ENCODE measurements around the gene NKIRAS1.
A peak's percentile ranks its signal among the peaks of the same experiment; 100 is the strongest.

NKIRAS1 gene

GRCh38 chr3:23867838-23868237 lies 49.0 kb downstream of the NKIRAS1 start:
- H3K27me3 ChIP-seq (ENCODE audit: insufficient read depth, low read depth, severe bottlenecking): no peaks in the 10 kb centered on the region
- no peak overlapping the region for H3K27ac ChIP-seq
- DNase-seq: no peak
- H3K9me3 ChIP-seq (ENCODE audit: severe bottlenecking): no peaks in the 10 kb centered on the region
- H3K4me3 ChIP-seq (ENCODE audit: low read depth, low read length): no peak overlapping the region
- no peaks in the 10 kb centered on the region for H3K36me3 ChIP-seq
- TF ChIP-seq CTCF (IDR thresholded peaks at IDR 0.05; ENCODE audit: low read depth, low read length): no peak

GRCh38 chr3:23867400-23867799 lies 49.4 kb downstream of the NKIRAS1 start:
- no peaks in the 10 kb centered on the region for H3K9me3 ChIP-seq (ENCODE audit: severe bottlenecking)

GRCh38 chr3:23865595-23866396 lies 51.0 kb downstream of the NKIRAS1 start:
- H3K27ac ChIP-seq: no peak overlapping the region
- H3K27me3 ChIP-seq (ENCODE audit: insufficient read depth, low read depth, severe bottlenecking): no peaks in the 10 kb centered on the region
- no peak for DNase-seq
- no peak for TF ChIP-seq CTCF (IDR thresholded peaks at IDR 0.05; ENCODE audit: low read depth, low read length)
- H3K9me3 ChIP-seq (ENCODE audit: severe bottlenecking): no peaks in the 10 kb centered on the region
- H3K4me3 ChIP-seq (ENCODE audit: low read depth, low read length): no peak overlapping the region
- H3K36me3 ChIP-seq: no peaks in the 10 kb centered on the region

More at GRCh38 chr3:23867400-23867799, 49.4 kb downstream of the NKIRAS1 start:
- TF ChIP-seq CTCF (IDR thresholded peaks at IDR 0.05; ENCODE audit: low read depth, low read length): 0 out of 2 replicates have a peak, but pooled peaks have one; percentile 13
- H3K4me3 ChIP-seq (ENCODE audit: low read depth, low read length): no peak overlapping the region
- H3K36me3 ChIP-seq: no peaks in the 10 kb centered on the region
- DNase-seq: no peak
- no peak overlapping the region for H3K27ac ChIP-seq
- no peaks in the 10 kb centered on the region for H3K27me3 ChIP-seq (ENCODE audit: insufficient read depth, low read depth, severe bottlenecking)

GRCh38 chr3:23864931-23865330 lies 51.9 kb downstream of the NKIRAS1 start:
- no peaks in the 10 kb centered on the region for H3K36me3 ChIP-seq
- no peak overlapping the region for H3K27ac ChIP-seq
- no peaks in the 10 kb centered on the region for H3K9me3 ChIP-seq (ENCODE audit: severe bottlenecking)
- no peak overlapping the region for H3K4me3 ChIP-seq (ENCODE audit: low read depth, low read length)
- H3K27me3 ChIP-seq (ENCODE audit: insufficient read depth, low read depth, severe bottlenecking): no peaks in the 10 kb centered on the region
- TF ChIP-seq CTCF (IDR thresholded peaks at IDR 0.05; ENCODE audit: low read depth, low read length): no peak
- no peak for DNase-seq

GRCh38 chr3:23863060-23863459 lies 53.7 kb downstream of the NKIRAS1 start:
- no peaks in the 10 kb centered on the region for H3K27me3 ChIP-seq (ENCODE audit: insufficient read depth, low read depth, severe bottlenecking)
- H3K27ac ChIP-seq: no peak overlapping the region
- no peaks in the 10 kb centered on the region for H3K36me3 ChIP-seq
- no peak for TF ChIP-seq CTCF (IDR thresholded peaks at IDR 0.05; ENCODE audit: low read depth, low read length)
- no peak for DNase-seq
- no peaks in the 10 kb centered on the region for H3K9me3 ChIP-seq (ENCODE audit: severe bottlenecking)
- H3K4me3 ChIP-seq (ENCODE audit: low read depth, low read length): no peak overlapping the region

GRCh38 chr3:23861689-23862088 lies 55.1 kb downstream of the NKIRAS1 start:
- TF ChIP-seq CTCF (IDR thresholded peaks at IDR 0.05; ENCODE audit: low read depth, low read length): no peak
- Histone ChIP-seq H3K4me3 (ENCODE audit: low read depth, low read length) (no peak overlapping the region), H3K9me3 (ENCODE audit: severe bottlenecking) (no peaks in the 10 kb centered on the region), H3K27me3 (ENCODE audit: insufficient read depth, low read depth, severe bottlenecking) (no peaks in the 10 kb centered on the region), H3K36me3 (no peaks in the 10 kb centered on the region), H3K27ac (no peak overlapping the region)
- no peak for DNase-seq

All from WERI-Rb-1 (cell line).